HG02623 (cell line): ENCODE data around the gene BACH2.
"Not testable (repeated sequence)": the region's sequence is repeated elsewhere in the genome, so short reads cannot be mapped to it uniquely, and the experiment has no call there.

ENCODE experiments used
- ATAC-seq: cut with Tn5 transposase; IDR thresholded peaks from one replicate; pipeline ENCODE4 v1.9.1; 2021; ENCODE audit warnings: moderate library complexity; ENCODE audit not compliant: unreplicated experiment

Gene BACH2

DNA sequence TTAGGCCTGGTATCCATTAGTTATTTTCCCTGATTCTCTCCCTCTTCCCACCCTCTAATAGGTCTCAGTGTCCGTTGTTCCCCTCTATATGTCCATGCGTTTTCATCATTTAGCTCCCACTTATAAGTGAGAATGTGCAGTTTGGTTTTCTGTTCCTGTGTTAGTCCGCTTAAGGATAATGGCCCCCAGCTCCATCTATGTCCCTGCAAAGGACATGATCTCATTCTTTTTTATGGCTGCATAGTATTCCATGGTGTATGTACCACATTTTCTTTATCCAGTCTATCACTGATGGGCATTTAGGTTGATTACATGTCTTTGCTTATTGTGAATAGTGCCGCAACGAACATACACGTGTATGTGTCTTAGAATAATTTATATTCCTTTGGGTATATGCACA is 14.4 kb downstream of the BACH2 start:
- ATAC-seq: not testable (repeated sequence)

GRCh38 chr6:90278129-90278528 is 18.5 kb downstream of the BACH2 start:
- no peak for ATAC-seq

- no peak for ATAC-seq
These were observed 19.2 kb downstream of the BACH2 start for GRCh38 chr6:90277302-90278011.

- no peak for ATAC-seq
These were observed 22.1 kb downstream of the BACH2 start for GRCh38 chr6:90274451-90275030.

DNA sequence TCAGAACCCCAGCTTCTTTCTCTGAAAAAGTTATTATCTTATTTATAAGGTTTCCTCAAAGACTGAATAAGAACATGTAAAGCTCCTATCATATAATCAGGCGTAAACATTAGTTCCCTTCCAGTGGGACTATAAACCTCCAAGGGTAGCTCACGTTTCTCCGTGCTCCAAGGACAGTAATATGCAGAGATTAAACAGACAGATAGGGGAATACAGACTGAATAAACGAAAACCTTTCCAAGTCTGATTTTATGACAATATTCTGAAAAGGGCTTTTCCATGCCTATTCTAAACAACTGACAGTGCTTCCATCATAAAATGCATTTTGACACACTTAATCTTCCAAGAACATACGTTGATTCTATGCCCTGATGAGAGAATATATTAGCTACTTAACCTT is 22.8 kb downstream of the BACH2 start:
- no peak for ATAC-seq

- no peak for ATAC-seq
These were observed 23.7 kb downstream of the BACH2 start for GRCh38 chr6:90272895-90273294.

DNA sequence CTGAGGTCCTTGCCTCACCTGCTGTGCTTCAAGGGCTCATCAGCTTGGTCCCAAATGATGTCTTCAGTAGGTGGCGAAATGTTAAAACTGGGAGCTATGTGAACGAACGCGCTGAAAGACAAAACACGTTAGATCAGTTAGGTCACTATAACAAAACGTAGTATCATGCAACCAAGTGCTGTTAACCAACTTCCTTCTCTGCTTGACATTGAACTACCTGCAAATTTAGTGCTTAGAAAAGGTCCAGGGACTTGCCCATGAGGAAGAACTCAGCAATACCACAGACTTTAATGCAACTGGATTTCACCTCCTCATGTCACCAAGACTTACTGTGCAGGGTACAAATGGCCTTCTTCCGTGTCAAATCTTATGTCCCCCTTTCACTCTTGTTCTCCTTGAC is 24.8 kb downstream of the BACH2 start:
- ATAC-seq: no peak

- ATAC-seq: no peak
These were observed 27.3 kb downstream of the BACH2 start for GRCh38 chr6:90269334-90269733.

DNA sequence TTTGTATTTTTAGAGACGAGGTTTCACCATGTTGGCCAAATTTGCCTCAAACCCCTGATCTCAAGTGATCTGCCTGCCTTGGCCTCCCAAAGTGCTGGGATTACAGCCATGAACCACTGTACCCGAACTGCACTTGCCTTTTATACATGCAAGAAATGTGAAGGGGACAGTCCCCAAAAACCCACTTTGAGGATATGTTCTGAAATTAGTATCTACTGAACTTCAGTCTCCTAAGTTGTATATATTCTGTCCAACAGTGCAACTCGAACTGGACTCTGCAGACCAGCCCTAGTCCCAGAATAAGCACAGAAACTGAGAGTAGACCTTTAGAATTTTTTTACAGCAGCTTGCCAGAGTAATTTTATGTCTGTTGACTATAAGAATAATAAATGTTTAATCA is 28.5 kb downstream of the BACH2 start:
- ATAC-seq: no peak

GRCh38 chr6:90266905-90267621 is 29.6 kb downstream of the BACH2 start:
- no peak for ATAC-seq

GRCh38 chr6:90264561-90264960 is 32.1 kb downstream of the BACH2 start:
- ATAC-seq: no peak

DNA sequence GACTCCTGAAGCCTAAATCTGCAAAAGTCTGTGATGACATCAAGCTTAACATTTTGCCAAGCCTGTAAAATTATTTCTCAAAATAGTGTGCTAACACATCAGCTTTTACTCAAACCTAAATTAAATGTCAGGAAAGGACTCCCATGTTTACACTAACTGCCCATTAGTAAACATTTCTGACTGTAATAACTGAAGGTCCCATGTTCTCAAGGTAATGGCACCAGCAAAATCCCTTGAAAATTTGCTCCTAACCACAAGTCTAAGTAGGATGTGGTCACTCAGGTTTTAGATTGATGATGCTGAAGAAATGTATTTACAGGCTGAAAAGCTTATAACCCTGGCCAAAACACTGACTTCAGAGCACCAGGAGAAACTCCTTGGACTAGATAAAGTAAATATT is 33.0 kb downstream of the BACH2 start:
- no peak for ATAC-seq

DNA sequence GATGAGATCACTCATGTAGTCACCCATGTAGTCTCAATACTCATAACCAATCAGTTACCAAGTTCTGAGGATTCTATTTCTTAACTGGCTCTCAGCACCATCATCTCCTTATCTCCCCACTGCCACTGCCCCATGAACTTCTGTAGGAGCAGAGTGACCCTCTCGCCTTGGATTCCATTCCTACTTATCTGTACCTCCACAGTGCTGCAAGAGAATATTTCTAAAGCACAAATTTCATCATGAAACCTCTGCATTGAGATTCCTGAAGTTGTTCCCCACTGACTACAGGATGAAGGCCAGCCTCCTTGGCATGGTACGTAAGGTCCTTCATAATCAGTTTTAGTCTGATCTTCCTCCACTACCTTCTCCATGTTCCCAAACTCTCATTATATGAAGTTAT is 34.8 kb downstream of the BACH2 start:
- no peak for ATAC-seq

DNA sequence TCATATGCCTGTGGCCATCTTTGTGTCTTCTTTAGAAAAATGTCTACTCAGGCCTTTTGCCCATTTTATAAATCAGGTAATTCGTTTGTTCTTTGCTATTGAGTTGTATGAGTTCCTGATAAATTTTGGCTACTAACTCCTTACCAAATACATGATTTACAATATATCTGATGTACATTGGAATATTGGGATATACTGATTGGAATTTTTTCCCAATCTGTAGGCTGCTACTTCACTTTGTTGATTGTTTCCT is 39.2 kb downstream of the BACH2 start:
- no peak for ATAC-seq

DNA sequence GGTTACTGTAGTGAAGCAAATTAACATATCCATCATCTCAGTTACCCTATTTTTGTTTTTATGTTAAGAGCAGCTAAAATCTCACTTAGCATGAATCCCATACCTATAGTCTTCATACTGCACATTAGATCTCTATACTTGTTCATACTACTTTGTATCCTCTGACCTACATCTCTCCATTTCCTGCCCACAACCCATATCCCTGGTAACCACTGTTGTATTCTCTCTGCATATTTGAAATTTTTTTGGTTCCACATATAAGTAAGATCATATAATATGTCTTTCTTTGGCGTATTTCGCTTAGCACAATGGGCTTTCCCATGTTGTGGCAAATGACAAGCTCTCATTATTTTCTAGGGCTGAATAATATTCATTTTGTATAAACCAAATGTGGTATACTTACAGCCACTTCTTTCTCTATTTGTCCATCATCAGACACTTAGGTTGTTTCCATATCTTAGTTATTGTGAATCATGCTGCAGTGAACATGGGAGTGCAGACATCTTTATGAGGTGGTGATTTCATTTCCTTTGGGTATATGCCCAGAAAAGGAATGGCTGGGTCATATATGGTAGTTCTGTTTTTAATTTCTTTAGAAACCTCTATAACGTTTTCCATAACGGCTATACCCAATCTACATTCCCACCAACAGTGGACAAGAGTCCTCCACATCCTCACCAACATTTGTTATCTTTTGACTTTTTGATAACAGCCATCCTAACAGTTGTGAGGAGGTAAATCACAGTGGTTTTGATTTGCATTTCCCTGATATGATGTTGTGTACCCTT is 39.8 kb downstream of the BACH2 start:
- no peak for ATAC-seq

- no peak for ATAC-seq
These were observed 43.0 kb downstream of the BACH2 start for GRCh38 chr6:90253631-90254030.

DNA sequence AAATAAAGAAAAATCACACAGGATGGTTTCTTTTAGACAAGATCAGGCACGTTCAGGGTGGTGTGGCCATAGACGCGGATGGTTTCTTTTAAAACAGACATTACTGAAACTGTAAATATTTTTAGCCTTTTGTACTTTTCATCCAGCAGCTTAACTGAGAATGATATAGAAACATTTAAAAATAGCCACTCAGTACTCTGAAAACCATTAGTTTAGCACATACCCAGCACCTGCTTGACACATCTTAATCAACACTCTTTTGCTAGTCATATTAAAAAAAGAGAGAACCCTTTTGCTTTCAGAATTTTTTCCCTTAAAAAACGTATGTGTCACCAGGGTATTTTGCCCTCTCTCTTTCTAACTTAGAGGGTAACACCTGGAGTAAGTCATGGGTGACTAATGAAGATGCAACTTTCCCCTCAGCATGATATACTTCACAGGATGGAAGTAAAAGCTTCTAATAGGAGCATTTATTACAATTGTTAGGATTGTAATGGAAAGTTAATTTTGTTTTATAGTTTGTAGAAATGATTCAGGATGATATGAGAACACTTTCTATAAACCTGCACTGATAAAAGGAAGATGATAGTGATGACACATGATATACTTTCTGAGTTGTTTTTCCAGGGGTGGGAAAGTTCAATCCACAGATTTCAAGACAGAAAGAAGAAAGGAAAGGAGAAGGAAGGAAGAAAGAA is 45.2 kb downstream of the BACH2 start:
- peak; percentile 94 for ATAC-seq

DNA sequence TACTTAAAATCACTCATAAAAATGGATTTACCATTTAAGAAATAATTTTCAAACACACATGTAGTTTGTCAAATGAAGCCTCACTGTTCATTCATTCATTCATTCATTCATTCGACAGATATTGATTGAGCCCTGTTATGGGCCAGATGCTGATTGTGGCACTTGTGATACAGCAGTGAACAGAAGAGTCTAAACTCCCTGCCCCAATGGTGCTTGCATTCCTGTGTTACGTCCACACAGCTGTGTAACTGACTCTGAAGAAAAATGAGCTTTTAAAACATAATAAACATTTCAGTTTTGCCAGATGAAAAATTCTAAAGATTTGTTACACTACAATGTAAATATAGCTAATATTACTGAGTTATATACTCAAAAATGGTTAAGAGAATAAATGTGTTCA is 46.2 kb downstream of the BACH2 start:
- no peak for ATAC-seq

DNA sequence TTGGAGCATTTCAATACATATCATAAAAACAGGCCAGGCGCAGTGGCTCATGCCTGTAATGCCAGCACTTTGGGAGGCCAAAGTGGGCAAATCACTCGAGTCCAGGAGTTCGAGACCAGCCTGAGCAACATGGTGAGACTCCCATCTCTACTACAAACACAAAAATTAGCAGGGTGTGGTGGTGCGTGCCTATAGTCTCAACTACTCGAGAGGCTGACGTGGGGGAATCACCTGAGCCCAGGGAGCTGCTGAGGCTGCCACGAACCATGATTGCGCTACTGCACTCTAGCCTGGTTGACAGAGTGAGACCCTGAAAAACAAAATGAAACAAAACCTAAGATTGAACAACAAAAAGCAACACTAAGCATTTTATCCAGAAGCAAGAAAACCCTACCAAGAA is 47.2 kb downstream of the BACH2 start:
- no peak for ATAC-seq

DNA sequence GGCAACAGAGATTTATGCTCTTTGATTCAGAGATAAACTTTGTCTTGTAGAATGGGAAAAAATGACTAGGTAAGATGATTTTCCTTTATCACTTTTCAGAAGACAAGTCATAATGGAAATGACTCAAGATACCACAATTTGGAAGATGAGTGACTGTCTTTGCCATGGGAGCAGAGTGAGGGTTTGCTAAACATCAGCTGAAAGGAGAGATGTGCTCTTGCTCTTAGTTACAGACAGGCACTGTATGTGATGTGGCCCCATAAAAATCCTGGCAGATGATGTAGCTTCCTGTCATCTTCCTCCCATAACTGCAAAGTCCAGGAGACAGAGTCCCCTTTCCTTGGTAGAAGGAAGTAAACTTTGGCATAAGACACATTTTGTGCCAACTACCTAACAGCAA is 47.6 kb downstream of the BACH2 start:
- no peak for ATAC-seq

- no peak for ATAC-seq
These were observed 49.4 kb downstream of the BACH2 start for GRCh38 chr6:90247262-90247661.
